Mesenchymal stem cell (in vitro differentiated cells and primary cell): ENCODE measurements around the gene NEURL3.

Source experiments
- DNase-seq: peaks from one replicate; pipeline ENCODE4 v3.0.0-alpha.2; 2013
- H2AFZ ChIP-seq: one replicate; pipeline ENCODE4 v1.6.1; 2013; ENCODE audit warnings: low read depth, mild to moderate bottlenecking, control low read depth, inconsistent platforms, low read length, moderate library complexity
- H2AK5ac ChIP-seq: 2 replicates; pipeline ENCODE4 v1.6.1; 2013; ENCODE audit warnings: low read length, moderate library complexity, mild to moderate bottlenecking, inconsistent platforms; ENCODE audit not compliant: severe bottlenecking
- H2BK120ac ChIP-seq: one replicate; pipeline ENCODE4 v1.6.1; 2013; ENCODE audit warnings: low read depth, mild to moderate bottlenecking, inconsistent platforms, low read length, moderate library complexity
- H2BK12ac ChIP-seq, 2 experiments: one replicate each; pipeline ENCODE4 v1.6.1; 2013; ENCODE audit warnings: inconsistent platforms in 2 of 2, low read length in 2 of 2, mild to moderate bottlenecking in 2 of 2, moderate library complexity in 2 of 2, control low read depth in 1 of 2
- H2BK15ac ChIP-seq: one replicate; pipeline ENCODE4 v1.6.1; 2013; ENCODE audit warnings: mild to moderate bottlenecking, low read depth, inconsistent platforms; ENCODE audit not compliant: poor library complexity, severe bottlenecking
- H2BK5ac ChIP-seq: 2 replicates; pipeline ENCODE4 v1.6.1; 2013; ENCODE audit warnings: low read depth, mild to moderate bottlenecking, low read length, control low read depth, inconsistent platforms; ENCODE audit not compliant: poor library complexity, severe bottlenecking
- H3K14ac ChIP-seq, 2 experiments: one replicate each; pipeline ENCODE4 v1.6.1; 2013; ENCODE audit warnings: inconsistent platforms in 2 of 2, low read length in 2 of 2, control low read depth in 1 of 2, mild to moderate bottlenecking in 1 of 2, moderate library complexity in 1 of 2
- H3K18ac ChIP-seq, 2 experiments: one replicate each; pipeline ENCODE4 v1.6.1; 2013; ENCODE audit warnings: inconsistent platforms in 2 of 2, low read length in 2 of 2, control low read depth in 1 of 2, low read depth in 1 of 2, mild to moderate bottlenecking in 1 of 2
- H3K23ac ChIP-seq, 2 experiments: one replicate each; pipeline ENCODE4 v1.6.1; 2013; ENCODE audit warnings: inconsistent platforms in 2 of 2, low read length in 2 of 2, mild to moderate bottlenecking in 2 of 2, moderate library complexity in 2 of 2, control low read depth in 1 of 2
- H3K27ac ChIP-seq: 2 replicates; pipeline ENCODE4 v1.5.1; 2013; ENCODE audit warnings: mild to moderate bottlenecking, moderate library complexity, low read length, control low read depth, inconsistent platforms; ENCODE audit not compliant: poor library complexity, severe bottlenecking
- H3K27me3 ChIP-seq, 2 experiments: 2 replicates each; pipeline versions ENCODE4 v1.6.1 to v1.7.0; 2013; ENCODE audit warnings: low read length in 2 of 2, mild to moderate bottlenecking in 2 of 2, moderate library complexity in 2 of 2, control low read depth in 1 of 2, inconsistent platforms in 1 of 2; ENCODE audit not compliant: control insufficient read depth in 1 of 2, insufficient read depth in 1 of 2
- H3K36me3 ChIP-seq, 2 experiments: 2 replicates each; pipeline versions ENCODE4 v1.6.1 to v1.7.0; 2013; ENCODE audit warnings: low read length in 2 of 2, control low read depth in 1 of 2, inconsistent platforms in 1 of 2, low read depth in 1 of 2, mild to moderate bottlenecking in 1 of 2; ENCODE audit not compliant: insufficient read depth in 2 of 2, control insufficient read depth in 1 of 2
- H3K4ac ChIP-seq, 2 experiments: one replicate each; pipeline ENCODE4 v1.6.1; 2013; ENCODE audit warnings: inconsistent platforms in 2 of 2, low read length in 2 of 2, mild to moderate bottlenecking in 2 of 2, moderate library complexity in 2 of 2, control low read depth in 1 of 2, low read depth in 1 of 2
- H3K4me1 ChIP-seq: 2 replicates; pipeline ENCODE4 v1.6.1; 2013; ENCODE audit warnings: low read depth, low read length, control low read depth; ENCODE audit not compliant: control insufficient read depth, insufficient read depth
- H3K4me2 ChIP-seq: 2 replicates; pipeline ENCODE4 v1.6.1; 2013; ENCODE audit warnings: low read length, mild to moderate bottlenecking, inconsistent platforms; ENCODE audit not compliant: poor library complexity, severe bottlenecking
- H3K4me3 ChIP-seq, 2 experiments: 2 replicates each; pipeline versions ENCODE4 v1.5.1 to v1.7.0; 2013; ENCODE audit warnings: low read length in 2 of 2, mild to moderate bottlenecking in 2 of 2, control low read depth in 1 of 2, low read depth in 1 of 2; ENCODE audit not compliant: insufficient read depth in 1 of 2
- H3K79me1 ChIP-seq: replicated peaks from 2 replicates; pipeline ENCODE4 v1.6.1; 2013; ENCODE audit warnings: mild to moderate bottlenecking, control low read depth, low read length, inconsistent platforms; ENCODE audit not compliant: poor library complexity, severe bottlenecking
- H3K9ac ChIP-seq: 2 replicates; pipeline ENCODE4 v1.7.0; 2013; ENCODE audit warnings: mild to moderate bottlenecking, low read length, moderate library complexity
- H3K9me3 ChIP-seq: 2 replicates; pipeline ENCODE4 v1.7.0; 2013; ENCODE audit warnings: mild to moderate bottlenecking, low read length; ENCODE audit not compliant: control insufficient read depth
- H4K8ac ChIP-seq: one replicate; pipeline ENCODE4 v1.6.1; 2013; ENCODE audit warnings: inconsistent platforms, mild to moderate bottlenecking, low read length, moderate library complexity
- H4K91ac ChIP-seq: one replicate; pipeline ENCODE4 v1.6.1; 2013; ENCODE audit warnings: mild to moderate bottlenecking, low read length, inconsistent platforms
- WGBS: methylation state at CpG from one replicate; pipeline ENCODE4 v1.1.7; 2013; ENCODE audit warnings: mixed read lengths; 5-methylcytosine and 5-hydroxymethylcytosine counted together

The NEURL3 gene

DNA sequence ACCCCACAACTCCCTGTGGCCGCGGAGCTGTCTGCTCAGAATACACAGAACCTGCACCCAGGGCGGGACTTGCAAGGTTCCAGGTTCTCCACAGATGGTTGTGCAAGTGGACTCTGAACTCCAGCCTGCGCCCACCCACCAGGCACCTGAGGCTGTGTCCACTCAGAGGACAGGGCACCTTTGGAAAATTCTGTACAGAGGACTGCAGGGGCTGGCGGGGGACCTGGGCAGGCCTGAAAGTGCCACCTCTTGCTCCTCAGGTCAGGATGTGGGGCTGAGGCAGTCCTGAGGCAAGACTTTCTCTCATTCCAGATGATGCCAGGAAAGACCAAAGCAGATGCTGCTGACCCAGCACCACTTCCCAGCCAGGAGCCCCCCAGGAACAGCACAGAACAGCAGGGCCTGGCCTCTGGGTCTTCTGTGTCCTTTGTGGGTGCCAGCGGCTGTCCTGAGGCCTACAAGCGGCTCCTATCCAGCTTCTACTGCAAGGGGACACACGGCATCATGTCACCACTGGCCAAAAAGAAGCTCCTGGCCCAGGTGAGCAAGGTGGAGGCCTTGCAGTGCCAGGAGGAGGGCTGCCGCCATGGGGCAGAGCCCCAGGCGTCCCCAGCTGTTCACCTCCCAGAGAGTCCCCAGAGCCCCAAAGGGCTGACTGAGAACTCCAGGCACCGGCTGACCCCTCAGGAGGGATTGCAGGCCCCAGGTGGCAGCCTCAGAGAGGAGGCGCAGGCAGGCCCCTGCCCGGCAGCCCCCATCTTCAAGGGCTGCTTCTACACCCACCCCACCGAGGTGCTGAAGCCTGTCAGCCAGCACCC lies 45.8 kb upstream of the NEURL3 start:
- H3K9ac ChIP-seq: no peak overlapping the region
- H2BK12ac ChIP-seq: no peak overlapping the region
- no peaks in the 10 kb centered on the region for H3K27me3 ChIP-seq
- no peak overlapping the region for H4K91ac ChIP-seq
- H3K27ac ChIP-seq: no peak overlapping the region
- no peak for DNase-seq
- no peak overlapping the region for H3K14ac ChIP-seq
- H4K8ac ChIP-seq: no peak overlapping the region
- H3K9me3 ChIP-seq: no peaks in the 10 kb centered on the region
- no peak overlapping the region for H2AFZ ChIP-seq
- no peak overlapping the region for H2BK120ac ChIP-seq
- no peak overlapping the region for H3K23ac ChIP-seq
- H3K4ac ChIP-seq: no peak overlapping the region
- peaks cover 11% of the 10 kb centered on the region for H3K4me1 ChIP-seq
- no peak overlapping the region for H2BK15ac ChIP-seq
- H3K36me3 ChIP-seq: peaks cover 50 to 53% of the 10 kb centered on the region in 2 experiments
- peaks cover 4% of the 10 kb centered on the region for H3K79me1 ChIP-seq
- H3K18ac ChIP-seq: no peak overlapping the region
- H3K4me2 ChIP-seq: no peak overlapping the region
- no peak overlapping the region for H2AK5ac ChIP-seq
- H3K4me3 ChIP-seq: no peak overlapping the region
- no peak overlapping the region for H2BK5ac ChIP-seq
- WGBS: 94% methylated on average over 13 of the region's 14 CpGs

DNA sequence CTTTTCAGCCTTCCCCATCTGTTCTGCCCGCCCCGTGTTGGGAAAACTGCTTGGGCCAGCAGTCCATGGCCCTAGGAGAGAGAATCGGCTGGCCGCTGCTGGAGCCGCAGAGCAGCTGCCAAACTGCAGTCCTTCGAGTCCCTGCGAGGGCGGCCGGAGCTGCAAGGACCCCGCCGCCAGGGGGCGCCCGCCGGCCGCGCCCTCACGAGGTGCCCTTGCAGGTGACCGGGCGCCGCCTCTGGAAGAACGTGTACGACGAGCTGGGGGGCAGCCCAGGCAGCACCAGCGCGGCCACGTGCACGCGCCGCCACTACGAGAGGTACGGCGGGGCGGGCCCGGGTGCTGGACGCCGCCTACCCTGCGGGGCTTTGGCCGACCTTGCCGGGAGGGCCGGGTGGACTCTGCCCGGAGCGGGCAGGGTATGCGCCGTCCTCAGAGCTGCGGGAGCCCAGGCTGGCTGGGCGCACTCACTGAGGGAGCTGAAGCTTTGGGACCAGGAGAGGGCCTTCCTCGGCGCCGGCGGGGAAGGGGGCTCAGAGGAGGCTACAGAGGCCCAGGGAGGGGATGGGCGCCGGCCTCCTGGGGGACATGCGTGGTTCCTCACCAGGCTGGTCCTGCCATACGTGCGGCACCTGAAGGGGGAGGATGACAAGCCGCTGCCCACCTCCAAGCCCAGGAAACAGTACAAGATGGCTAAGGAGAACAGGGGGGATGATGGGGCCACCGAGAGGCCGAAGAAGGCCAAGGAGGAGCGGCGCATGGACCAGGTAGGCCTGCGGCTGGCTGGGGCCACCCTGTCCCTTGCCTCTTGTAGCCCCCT lies 45.0 kb upstream of the NEURL3 start:
- H3K23ac ChIP-seq: no peak overlapping the region
- 80% methylated on average over 53 of the region's 61 CpGs for whole genome bisulfite sequencing
- H2AFZ ChIP-seq: no peak overlapping the region
- H2BK12ac ChIP-seq: no peak overlapping the region
- H4K91ac ChIP-seq: no peak overlapping the region
- H3K18ac ChIP-seq: no peak overlapping the region
- no peak overlapping the region for H3K14ac ChIP-seq
- H3K36me3 ChIP-seq: peaks cover 51 to 53% of the 10 kb centered on the region in 2 experiments
- H3K27me3 ChIP-seq: no peaks in the 10 kb centered on the region
- H3K9me3 ChIP-seq: no peaks in the 10 kb centered on the region
- H3K27ac ChIP-seq: no peak overlapping the region
- no peak overlapping the region for H2AK5ac ChIP-seq
- H2BK5ac ChIP-seq: no peak overlapping the region
- peaks cover 10% of the 10 kb centered on the region for H3K4me1 ChIP-seq
- H2BK120ac ChIP-seq: no peak overlapping the region
- H4K8ac ChIP-seq: no peak overlapping the region
- no peak overlapping the region for H2BK15ac ChIP-seq
- no peak overlapping the region for H3K9ac ChIP-seq
- no peak overlapping the region for H3K4me2 ChIP-seq
- H3K4ac ChIP-seq: no peak overlapping the region
- peaks cover 4% of the 10 kb centered on the region for H3K79me1 ChIP-seq
- no peak for DNase-seq
- H3K4me3 ChIP-seq: no peak overlapping the region

DNA sequence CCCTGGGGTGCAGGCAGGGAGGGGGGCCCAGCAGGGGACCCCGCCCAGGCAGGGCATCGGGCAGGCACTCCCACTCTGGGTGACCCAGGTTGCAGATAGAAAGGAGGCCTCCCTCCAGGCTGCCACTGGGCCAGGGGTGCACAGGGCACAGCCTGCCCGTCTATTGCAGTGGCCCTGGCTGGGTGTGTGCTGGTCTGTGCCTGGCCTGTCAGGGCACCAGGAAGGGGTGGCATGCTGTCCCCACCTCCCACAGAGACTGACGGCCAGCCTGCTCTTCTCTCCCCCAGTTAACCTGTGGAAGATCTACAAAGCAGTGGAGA lies 44.3 kb upstream of the NEURL3 start:
- 92% methylated on average over 3 of the region's 4 CpGs for WGBS
- H3K4me1 ChIP-seq: peaks cover 3% of the 10 kb centered on the region

More for the DNA sequence above, 44.3 kb upstream of the NEURL3 start:
- no peak overlapping the region for H3K18ac ChIP-seq
- H3K14ac ChIP-seq: no peak overlapping the region
- no peak overlapping the region for H4K91ac ChIP-seq
- no peak overlapping the region for H3K9ac ChIP-seq
- H3K4me2 ChIP-seq: no peak overlapping the region
- no peak overlapping the region for H2AFZ ChIP-seq
- no peak overlapping the region for H3K4ac ChIP-seq
- H3K36me3 ChIP-seq: peaks cover 51 to 53% of the 10 kb centered on the region in 2 experiments
- no peak overlapping the region for H2BK12ac ChIP-seq
- no peak overlapping the region for H4K8ac ChIP-seq
- no peak overlapping the region for H3K27ac ChIP-seq
- no peak overlapping the region for H3K23ac ChIP-seq
- no peak overlapping the region for H2BK120ac ChIP-seq
- peaks cover 7% of the 10 kb centered on the region for H3K79me1 ChIP-seq
- DNase-seq: no peak
- no peak overlapping the region for H2AK5ac ChIP-seq
- no peak overlapping the region for H2BK5ac ChIP-seq
- no peak overlapping the region for H3K4me3 ChIP-seq
- no peaks in the 10 kb centered on the region for H3K27me3 ChIP-seq
- no peaks in the 10 kb centered on the region for H3K9me3 ChIP-seq
- no peak overlapping the region for H2BK15ac ChIP-seq
